Neuronal stem cell (in vitro differentiated cells): ENCODE measurements around the gene BNIP3.

Source experiments
- DNase-seq: peaks from one replicate; pipeline ENCODE4 v3.0.0-alpha.2; 2013; ENCODE audit warnings: low spot score
- H2AFZ ChIP-seq: one replicate; pipeline ENCODE4 v1.6.1; 2013; ENCODE audit warnings: mild to moderate bottlenecking, low read length, inconsistent platforms
- H2AK5ac ChIP-seq: 2 replicates; pipeline ENCODE4 v1.6.1; 2013; ENCODE audit warnings: low read depth, mild to moderate bottlenecking, inconsistent platforms, low read length, moderate library complexity, mixed read lengths
- H2BK120ac ChIP-seq: 2 replicates; pipeline ENCODE4 v1.6.1; 2013; ENCODE audit warnings: low read depth, mild to moderate bottlenecking, inconsistent platforms, low read length, moderate library complexity, mixed read lengths
- H2BK12ac ChIP-seq: one replicate; pipeline ENCODE4 v1.6.1; 2013; ENCODE audit warnings: low read length, inconsistent platforms
- H2BK15ac ChIP-seq: 2 replicates; pipeline ENCODE4 v1.6.1; 2013; ENCODE audit warnings: mild to moderate bottlenecking, low read length, inconsistent platforms, mixed read lengths
- H2BK5ac ChIP-seq: one replicate; pipeline ENCODE4 v1.6.1; 2013; ENCODE audit warnings: inconsistent platforms, mild to moderate bottlenecking, low read length, moderate library complexity
- H3K14ac ChIP-seq: one replicate; pipeline ENCODE4 v1.6.1; 2013; ENCODE audit warnings: low read length, inconsistent platforms
- H3K18ac ChIP-seq: 2 replicates; pipeline ENCODE4 v1.6.1; 2013; ENCODE audit warnings: low read length, inconsistent platforms
- H3K23ac ChIP-seq: 2 replicates; pipeline ENCODE4 v1.6.1; 2013; ENCODE audit warnings: low read depth, mild to moderate bottlenecking, mixed read lengths, low read length, inconsistent platforms; ENCODE audit not compliant: poor library complexity
- H3K27ac ChIP-seq: replicated peaks from 3 replicates; pipeline ENCODE4 v1.5.1; 2013; ENCODE audit warnings: low read length, inconsistent platforms
- H3K27me3 ChIP-seq, 3 experiments: 2 replicates each; pipeline ENCODE4 v1.6.1; 2013; ENCODE audit warnings: low read length in 3 of 3, mild to moderate bottlenecking in 2 of 3, inconsistent platforms in 1 of 3, low read depth in 1 of 3, mixed read lengths in 1 of 3, moderate library complexity in 1 of 3; ENCODE audit not compliant: control insufficient read depth in 3 of 3, insufficient read depth in 3 of 3
- H3K36me3 ChIP-seq, 2 donors: replicated peaks in 1 of 2; 2 replicates each; pipeline ENCODE4 v1.6.1; 2013; ENCODE audit warnings: low read length in 2 of 2; ENCODE audit not compliant: control insufficient read depth in 2 of 2, insufficient read depth in 2 of 2
- H3K4ac ChIP-seq: 2 replicates; pipeline ENCODE4 v1.6.1; 2013; ENCODE audit warnings: inconsistent platforms, mild to moderate bottlenecking, low read length, moderate library complexity
- H3K4me1 ChIP-seq, 2 donors: 1 replicate in 1 of 2; 2 replicates in 1 of 2; pipeline ENCODE4 v1.6.1; 2013; ENCODE audit warnings: low read length in 2 of 2, low read depth in 1 of 2; ENCODE audit not compliant: control insufficient read depth in 2 of 2, insufficient read depth in 1 of 2
- H3K4me2 ChIP-seq: one replicate; pipeline ENCODE4 v1.6.1; 2013; ENCODE audit warnings: mild to moderate bottlenecking, low read length, inconsistent platforms; ENCODE audit not compliant: insufficient read depth, poor library complexity, severe bottlenecking
- H3K4me3 ChIP-seq, 2 donors: 2 replicates each; pipeline ENCODE4 v1.5.1; 2013; ENCODE audit warnings: low read length in 2 of 2, mild to moderate bottlenecking in 2 of 2, inconsistent platforms in 1 of 2, moderate library complexity in 1 of 2
- H3K79me1 ChIP-seq: one replicate; pipeline ENCODE4 v1.6.1; 2013; ENCODE audit warnings: low read depth, mild to moderate bottlenecking, inconsistent platforms, low read length, moderate library complexity
- H3K9ac ChIP-seq: one replicate; pipeline ENCODE4 v1.6.1; 2013; ENCODE audit warnings: mild to moderate bottlenecking, low read depth, low read length, inconsistent platforms; ENCODE audit not compliant: poor library complexity
- H3K9me3 ChIP-seq, 2 donors: replicated peaks in 1 of 2; 2 replicates each; pipeline versions ENCODE3 to v1.6.1; 2013; ENCODE audit warnings: low read length in 2 of 2, mild to moderate bottlenecking in 2 of 2, inconsistent platforms in 1 of 2, low read depth in 1 of 2, mixed read lengths in 1 of 2, moderate library complexity in 1 of 2; ENCODE audit not compliant: control insufficient read depth in 2 of 2, insufficient read depth in 1 of 2
- H4K8ac ChIP-seq: one replicate; pipeline ENCODE4 v1.6.1; 2013; ENCODE audit warnings: low read depth, mild to moderate bottlenecking, inconsistent platforms, low read length, moderate library complexity
- H4K91ac ChIP-seq: one replicate; pipeline ENCODE4 v1.6.1; 2013; ENCODE audit warnings: low read length, low read depth, mild to moderate bottlenecking, inconsistent platforms; ENCODE audit not compliant: poor library complexity
- WGBS, 2 donors: extraction: QIAGEN DNeasy Blood & Tissue Kit; methylation state at CpG; one replicate each; pipeline ENCODE4 v1.1.7; 2013; ENCODE audit warnings: missing lambda C conversion rate in 2 of 2, mixed read lengths in 1 of 2; ENCODE audit not compliant: insufficient read length in 2 of 2, insufficient replicate concordance in 1 of 2; ENCODE audit errors: extremely low coverage in 2 of 2; 5-methylcytosine and 5-hydroxymethylcytosine counted together

The BNIP3 gene

DNA sequence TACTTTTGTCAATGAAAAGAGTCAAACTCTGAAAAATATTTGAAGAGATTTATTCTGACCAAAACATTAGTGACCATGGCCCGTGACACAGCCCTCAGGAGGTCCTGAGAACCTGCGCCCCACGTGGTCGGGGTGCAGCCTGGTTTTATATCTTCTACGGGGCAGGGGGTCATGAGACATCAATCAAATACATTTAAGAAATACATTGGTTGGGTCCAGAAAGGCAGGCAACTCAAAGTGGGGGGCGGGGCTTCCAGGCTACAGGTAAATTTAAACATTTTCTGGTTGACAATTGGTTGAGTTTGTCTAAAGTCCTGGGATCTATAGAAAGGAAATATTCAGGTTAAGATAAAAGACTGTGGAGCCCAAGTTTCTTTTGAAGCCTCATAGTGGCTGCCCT, 34.8 kb upstream of the BNIP3 start:
- H2AK5ac ChIP-seq, result no peak overlapping the region
- peaks cover 0 to 22% (median 0%) of the 10 kb centered on the region in 3 experiments for H3K27me3 ChIP-seq
- H3K9me3 ChIP-seq, result no peaks in the 10 kb centered on the region
- WGBS, 2 donors, result no CpG with 5 or more reads among the region's 6 CpGs
- no peak overlapping the region for H3K27ac ChIP-seq
- H2BK5ac ChIP-seq, result no peak overlapping the region
- H4K91ac ChIP-seq, result no peak overlapping the region
- no peak overlapping the region for H2BK120ac ChIP-seq
- no peak overlapping the region for H2AFZ ChIP-seq
- no peak overlapping the region for H3K4ac ChIP-seq
- H3K4me2 ChIP-seq, result no peak overlapping the region
- H3K9ac ChIP-seq, result no peak overlapping the region
- H3K14ac ChIP-seq, result no peak overlapping the region
- no peak overlapping the region for H2BK15ac ChIP-seq
- H4K8ac ChIP-seq, result no peak overlapping the region
- no peak overlapping the region for H2BK12ac ChIP-seq
- H3K18ac ChIP-seq, result no peak overlapping the region
- no peaks in the 10 kb centered on the region for H3K79me1 ChIP-seq
- no peak overlapping the region for H3K4me3 ChIP-seq
- no peak for DNase-seq
- no peaks in the 10 kb centered on the region for H3K4me1 ChIP-seq
- no peak overlapping the region for H3K23ac ChIP-seq
- no peaks in the 10 kb centered on the region for H3K36me3 ChIP-seq

DNA sequence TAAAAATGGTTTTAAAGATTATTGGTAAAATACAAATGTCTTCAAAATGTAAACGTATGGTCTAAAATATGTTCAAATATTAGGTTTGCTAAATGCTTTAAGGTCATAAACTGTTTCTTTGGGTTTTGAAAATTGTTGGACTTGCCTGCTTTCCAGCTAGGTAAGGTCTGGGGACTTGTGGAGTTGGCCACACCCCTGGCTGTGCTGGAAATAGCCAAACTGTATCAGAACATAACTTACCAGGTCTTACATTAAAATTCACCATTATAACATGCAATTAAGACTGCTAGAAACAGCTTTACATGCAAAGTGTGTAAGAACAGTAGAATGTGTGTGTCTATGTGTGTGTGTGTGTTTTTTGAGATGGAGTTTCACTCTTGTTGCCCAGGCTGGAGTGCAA, 29.7 kb upstream of the BNIP3 start:
- Histone ChIP-seq H3K27ac (no peak overlapping the region), H2BK120ac (no peak overlapping the region), H3K18ac (no peak overlapping the region), H2BK15ac (no peak overlapping the region), H2BK12ac (no peak overlapping the region), H2AK5ac (no peak overlapping the region), H3K4ac (no peak overlapping the region), H3K4me1 (no peaks in the 10 kb centered on the region), H3K14ac (no peak overlapping the region), H3K4me3 (no peak overlapping the region), H2BK5ac (no peak overlapping the region), H3K23ac (no peak overlapping the region), H3K27me3 (peaks cover 0 to 54% (median 0%) of the 10 kb centered on the region in 3 experiments), H4K91ac (no peak overlapping the region), H3K9ac (no peak overlapping the region), H3K9me3 (no peaks in the 10 kb centered on the region), H2AFZ (no peak overlapping the region), H3K79me1 (no peaks in the 10 kb centered on the region), H3K36me3 (no peaks in the 10 kb centered on the region), H3K4me2 (no peak overlapping the region), H4K8ac (no peak overlapping the region)
- no CpG with 5 or more reads among the region's 1 CpG for WGBS, 2 donors
- DNase-seq, result no peak

DNA sequence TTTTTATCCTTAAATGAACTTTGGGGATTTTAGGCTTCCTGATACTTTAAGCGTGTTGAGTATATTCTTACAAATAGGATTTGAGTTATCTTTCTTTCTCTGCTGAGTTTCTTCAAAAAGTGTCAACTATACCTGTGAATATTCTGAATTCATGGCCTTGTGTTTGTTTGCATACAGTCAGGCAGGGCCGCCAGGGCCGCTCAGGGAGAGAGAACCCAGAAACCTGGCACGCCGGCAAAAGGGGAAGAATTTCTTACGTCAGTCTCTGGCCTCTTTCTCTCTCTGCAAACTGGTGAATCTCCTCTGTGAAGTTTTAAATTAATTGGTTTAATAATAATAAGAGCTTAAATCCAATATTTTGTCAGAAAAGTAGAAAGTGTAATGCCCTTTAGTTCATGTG, 29.3 kb upstream of the BNIP3 start:
- Histone ChIP-seq H3K14ac (no peak overlapping the region), H3K4ac (no peak overlapping the region), H3K27me3 (peaks cover 0 to 54% (median 0%) of the 10 kb centered on the region in 3 experiments), H3K9ac (no peak overlapping the region), H3K36me3 (no peaks in the 10 kb centered on the region), H2BK12ac (no peak overlapping the region), H2BK120ac (no peak overlapping the region), H3K18ac (no peak overlapping the region), H4K91ac (no peak overlapping the region), H3K4me2 (no peak overlapping the region), H3K27ac (no peak overlapping the region), H3K23ac (no peak overlapping the region), H4K8ac (no peak overlapping the region), H3K4me3 (no peak overlapping the region), H3K9me3 (no peaks in the 10 kb centered on the region), H2AK5ac (no peak overlapping the region), H2BK5ac (no peak overlapping the region), H3K79me1 (no peaks in the 10 kb centered on the region), H3K4me1 (no peaks in the 10 kb centered on the region), H2BK15ac (no peak overlapping the region), H2AFZ (no peak overlapping the region)
- DNase-seq, result no peak
- WGBS, 2 donors, result no CpG with 5 or more reads among the region's 6 CpGs

DNA sequence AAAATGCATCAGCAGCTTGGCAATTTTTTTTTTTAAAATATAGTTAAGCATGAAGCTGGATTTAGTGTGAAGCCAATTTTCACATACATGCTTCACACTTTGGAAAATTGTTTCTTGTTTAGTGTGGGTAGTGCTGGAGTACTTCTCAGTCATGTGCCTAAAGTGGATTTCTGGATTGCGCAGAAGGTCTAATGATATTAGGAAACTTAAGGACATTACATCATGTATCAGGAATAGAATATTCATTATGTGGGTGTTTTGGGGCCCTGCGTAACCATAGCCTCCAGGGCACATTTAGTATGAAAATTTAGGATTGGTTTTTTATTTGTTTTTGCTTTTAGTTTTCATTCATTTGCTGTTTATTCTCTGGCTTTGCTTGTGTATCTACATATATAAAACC, 28.8 kb upstream of the BNIP3 start:
- H3K27me3 ChIP-seq, result peaks cover 0 to 54% (median 0%) of the 10 kb centered on the region in 3 experiments
- H3K14ac ChIP-seq, result no peak overlapping the region
- no peak overlapping the region for H3K18ac ChIP-seq
- WGBS, 2 donors, result no CpG with 5 or more reads among the region's 2 CpGs
- no peak overlapping the region for H3K4me3 ChIP-seq
- H3K9me3 ChIP-seq, result no peaks in the 10 kb centered on the region
- H4K8ac ChIP-seq, result no peak overlapping the region
- H4K91ac ChIP-seq, result no peak overlapping the region
- no peak overlapping the region for H2BK120ac ChIP-seq
- no peak overlapping the region for H3K9ac ChIP-seq
- no peak overlapping the region for H2BK5ac ChIP-seq
- H3K27ac ChIP-seq, result no peak overlapping the region
- no peak overlapping the region for H2AK5ac ChIP-seq
- no peaks in the 10 kb centered on the region for H3K79me1 ChIP-seq
- H3K4ac ChIP-seq, result no peak overlapping the region
- no peak overlapping the region for H3K4me2 ChIP-seq
- H3K36me3 ChIP-seq, result no peaks in the 10 kb centered on the region
- H2BK12ac ChIP-seq, result no peak overlapping the region
- no peak overlapping the region for H3K23ac ChIP-seq
- no peak for DNase-seq
- no peaks in the 10 kb centered on the region for H3K4me1 ChIP-seq
- H2BK15ac ChIP-seq, result no peak overlapping the region
- no peak overlapping the region for H2AFZ ChIP-seq
